Ishikawa (cell line): ENCODE measurements around the gene PAXX.

Source experiments
- CEBPB ChIP-seq: IDR thresholded peaks from 2 replicates; pipeline ENCODE4 v1.6.1; 2012
- CREB1 ChIP-seq: IDR thresholded peaks from 2 replicates; pipeline ENCODE4 v1.6.1; 2012; ENCODE audit warnings: low read depth
- EGR1 ChIP-seq: IDR thresholded peaks from 2 replicates; pipeline ENCODE4 v1.6.1; 2012
- EP300 ChIP-seq: IDR thresholded peaks from 2 replicates; pipeline ENCODE4 v1.6.1; 2012; ENCODE audit warnings: borderline replicate concordance
- FOXM1 ChIP-seq: IDR thresholded peaks from 2 replicates; pipeline ENCODE4 v1.6.1; 2012; ENCODE audit warnings: low read depth, borderline replicate concordance
- MAX ChIP-seq: IDR thresholded peaks from 2 replicates; pipeline ENCODE4 v1.6.1; 2012
- NFIC ChIP-seq: IDR thresholded peaks from 2 replicates; pipeline ENCODE4 v1.6.1; 2012
- RAD21 ChIP-seq: IDR thresholded peaks from 2 replicates; pipeline ENCODE4 v1.6.1; 2012; ENCODE audit warnings: low read depth
- REST ChIP-seq: IDR thresholded peaks from 2 replicates; pipeline ENCODE4 v1.6.1; 2012; ENCODE audit warnings: low read depth, mild to moderate bottlenecking
- TAF1 ChIP-seq: IDR thresholded peaks from 2 replicates; pipeline ENCODE4 v1.6.1; 2012; ENCODE audit warnings: low read depth, mild to moderate bottlenecking
- TCF12 ChIP-seq: IDR thresholded peaks from 2 replicates; pipeline ENCODE4 v1.6.1; 2012; ENCODE audit warnings: low read depth
- TEAD4 ChIP-seq: IDR thresholded peaks from 2 replicates; pipeline ENCODE4 v1.6.1; 2012
- USF1 ChIP-seq: IDR thresholded peaks from 2 replicates; pipeline ENCODE4 v1.6.1; 2012
- YY1 ChIP-seq: IDR thresholded peaks from 2 replicates; pipeline ENCODE4 v1.6.1; 2012; ENCODE audit warnings: low read depth
- ZBTB7A ChIP-seq: IDR thresholded peaks from 2 replicates; pipeline ENCODE4 v1.6.1; 2012; ENCODE audit warnings: low read depth

Gene PAXX

GRCh38 chr9:137009217-137009616, 17.0 kb downstream of the PAXX start:
- TF ChIP-seq USF1 (no peak), EP300 (no peak), TAF1 (no peak), YY1 (no peak), MAX (no peak), CEBPB (no peak), REST (no peak), ZBTB7A (no peak), CREB1 (no peak), TCF12 (no peak), EGR1 (no peak), TEAD4 (no peak), NFIC (no peak), FOXM1 (no peak), RAD21 (no peak)

GRCh38 chr9:137009938-137010732, 17.9 kb downstream of the PAXX start:
- TF ChIP-seq ZBTB7A: no peak
- no peak for TF ChIP-seq REST
- no peak for TF ChIP-seq USF1

GRCh38 chr9:137011156-137011555, 18.9 kb downstream of the PAXX start:
- TF ChIP-seq FOXM1 (no peak), TCF12 (no peak), USF1 (no peak), EGR1 (no peak), TAF1 (no peak), MAX (no peak), NFIC (no peak), TEAD4 (no peak), REST (no peak), CEBPB (no peak), YY1 (no peak), RAD21 (no peak), CREB1 (no peak)

GRCh38 chr9:137011907-137012675, 19.9 kb downstream of the PAXX start:
- no peak for TF ChIP-seq USF1
- no peak for TF ChIP-seq REST
- TF ChIP-seq TCF12: no peak
- no peak for TF ChIP-seq CEBPB
- TF ChIP-seq FOXM1: no peak
- TF ChIP-seq EGR1: no peak
- TF ChIP-seq TEAD4: no peak
- TF ChIP-seq EP300: no peak
- TF ChIP-seq YY1: no peak
- TF ChIP-seq RAD21: no peak
